ENCODE data around the gene COBL. TPM values are rescaled to one million over a fixed set of nuclear protein-coding genes. Genes with fewer than 3 reads are reported as not detected.

COBL gene
- total RNA-seq, 6 experiments from 2014 or later, result not detected

- no peak overlapping the region for H3K27ac Mint-ChIP-seq
- H3K27me3 Mint-ChIP-seq (ENCODE audit: insufficient read depth), result peaks cover 33% of the 10 kb centered on the region
- H3K36me3 Mint-ChIP-seq (ENCODE audit: low read depth), result no peaks in the 10 kb centered on the region
- H3K4me1 Mint-ChIP-seq (ENCODE audit: low read depth), result no peaks in the 10 kb centered on the region
- TF ChIP-seq, protein P1, sequence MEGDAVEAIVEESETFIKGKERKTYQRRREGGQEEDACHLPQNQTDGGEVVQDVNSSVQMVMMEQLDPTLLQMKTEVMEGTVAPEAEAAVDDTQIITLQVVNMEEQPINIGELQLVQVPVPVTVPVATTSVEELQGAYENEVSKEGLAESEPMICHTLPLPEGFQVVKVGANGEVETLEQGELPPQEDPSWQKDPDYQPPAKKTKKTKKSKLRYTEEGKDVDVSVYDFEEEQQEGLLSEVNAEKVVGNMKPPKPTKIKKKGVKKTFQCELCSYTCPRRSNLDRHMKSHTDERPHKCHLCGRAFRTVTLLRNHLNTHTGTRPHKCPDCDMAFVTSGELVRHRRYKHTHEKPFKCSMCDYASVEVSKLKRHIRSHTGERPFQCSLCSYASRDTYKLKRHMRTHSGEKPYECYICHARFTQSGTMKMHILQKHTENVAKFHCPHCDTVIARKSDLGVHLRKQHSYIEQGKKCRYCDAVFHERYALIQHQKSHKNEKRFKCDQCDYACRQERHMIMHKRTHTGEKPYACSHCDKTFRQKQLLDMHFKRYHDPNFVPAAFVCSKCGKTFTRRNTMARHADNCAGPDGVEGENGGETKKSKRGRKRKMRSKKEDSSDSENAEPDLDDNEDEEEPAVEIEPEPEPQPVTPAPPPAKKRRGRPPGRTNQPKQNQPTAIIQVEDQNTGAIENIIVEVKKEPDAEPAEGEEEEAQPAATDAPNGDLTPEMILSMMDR (IDR thresholded peaks at IDR 0.05), result no peak
- no peaks in the 10 kb centered on the region for H3K9me3 Mint-ChIP-seq
- H3K4me3 Mint-ChIP-seq, result no peak overlapping the region
- DNase-seq, result no peak
Measured at GRCh38 chr7:51085034-51085692, 231.4 kb downstream of the COBL start.

DNA sequence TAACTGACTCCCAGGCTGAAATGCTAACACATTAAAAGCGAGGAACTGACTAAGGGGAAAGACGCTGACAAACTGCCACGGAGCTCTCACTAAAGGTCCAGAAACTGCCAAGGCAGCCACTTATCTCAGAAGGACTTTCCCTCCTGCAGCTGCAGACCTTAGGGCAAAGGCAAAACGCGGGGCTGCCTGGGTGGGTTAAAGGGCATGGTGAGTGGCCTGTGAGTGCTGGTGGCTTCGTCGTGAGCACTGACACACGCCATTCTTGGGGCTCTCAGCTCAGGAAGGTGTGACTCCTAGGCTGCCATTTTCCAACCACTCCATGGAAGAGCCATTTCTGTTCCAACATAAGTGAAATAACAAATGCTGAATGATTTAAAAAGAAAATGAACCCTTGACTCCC lies 232.5 kb downstream of the COBL start:
- H3K9me3 Mint-ChIP-seq, result no peaks in the 10 kb centered on the region

DNA sequence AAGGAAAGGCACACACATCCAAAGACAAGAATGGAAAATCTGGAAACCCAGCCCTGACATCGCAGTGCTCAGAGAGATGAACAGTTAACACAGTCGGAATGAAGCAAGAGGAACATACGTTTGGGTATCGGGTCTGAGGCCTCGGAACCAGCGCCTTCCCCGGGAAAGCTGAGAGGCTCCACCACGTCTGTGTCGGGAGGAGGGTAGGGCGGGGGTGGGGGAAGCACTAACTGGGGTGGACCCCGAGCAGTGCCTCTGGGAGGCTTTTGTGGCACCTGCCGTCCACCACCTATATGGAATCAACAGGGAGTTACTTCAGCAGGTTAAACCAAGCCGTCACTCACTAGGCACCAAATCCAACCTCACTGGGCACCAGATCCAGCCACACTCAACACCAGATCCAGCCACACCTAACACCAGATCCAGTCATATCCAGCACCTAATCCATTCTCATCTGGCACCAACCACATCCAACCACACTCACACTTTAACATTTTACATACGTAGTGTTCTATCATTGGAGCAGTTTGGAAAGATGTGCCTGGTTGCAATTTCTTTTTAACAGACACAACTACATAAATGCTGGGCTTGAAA lies 233.6 kb downstream of the COBL start:
- Mint-ChIP-seq H3K27ac (no peak overlapping the region), H3K4me1 (ENCODE audit: low read depth) (no peaks in the 10 kb centered on the region), H3K9me3 (no peaks in the 10 kb centered on the region), H3K27me3 (ENCODE audit: insufficient read depth) (peaks cover 42% of the 10 kb centered on the region), H3K36me3 (ENCODE audit: low read depth) (no peaks in the 10 kb centered on the region), H3K4me3 (no peak overlapping the region)
- DNase-seq, result no peak
- TF ChIP-seq, protein P1 (IDR thresholded peaks at IDR 0.05), result no peak

More for the DNA sequence above, 232.5 kb downstream of the COBL start:
- no peak for DNase-seq
- no peaks in the 10 kb centered on the region for H3K36me3 Mint-ChIP-seq (ENCODE audit: low read depth)
- H3K27ac Mint-ChIP-seq, result no peak overlapping the region
- H3K4me1 Mint-ChIP-seq (ENCODE audit: low read depth), result no peaks in the 10 kb centered on the region
- peaks cover 35% of the 10 kb centered on the region for H3K27me3 Mint-ChIP-seq (ENCODE audit: insufficient read depth)
- no peak overlapping the region for H3K4me3 Mint-ChIP-seq
- TF ChIP-seq, protein P1 (IDR thresholded peaks at IDR 0.05), result no peak

- no peak for DNase-seq
- Mint-ChIP-seq H3K36me3 (ENCODE audit: low read depth) (no peaks in the 10 kb centered on the region), H3K4me1 (ENCODE audit: low read depth) (no peaks in the 10 kb centered on the region), H3K27ac (no peak overlapping the region), H3K27me3 (ENCODE audit: insufficient read depth) (peaks cover 41% of the 10 kb centered on the region), H3K4me3 (no peak overlapping the region), H3K9me3 (no peaks in the 10 kb centered on the region)
- TF ChIP-seq, protein P1 (IDR thresholded peaks at IDR 0.05), result no peak
Measured at GRCh38 chr7:51082096-51082840, 234.3 kb downstream of the COBL start.

DNA sequence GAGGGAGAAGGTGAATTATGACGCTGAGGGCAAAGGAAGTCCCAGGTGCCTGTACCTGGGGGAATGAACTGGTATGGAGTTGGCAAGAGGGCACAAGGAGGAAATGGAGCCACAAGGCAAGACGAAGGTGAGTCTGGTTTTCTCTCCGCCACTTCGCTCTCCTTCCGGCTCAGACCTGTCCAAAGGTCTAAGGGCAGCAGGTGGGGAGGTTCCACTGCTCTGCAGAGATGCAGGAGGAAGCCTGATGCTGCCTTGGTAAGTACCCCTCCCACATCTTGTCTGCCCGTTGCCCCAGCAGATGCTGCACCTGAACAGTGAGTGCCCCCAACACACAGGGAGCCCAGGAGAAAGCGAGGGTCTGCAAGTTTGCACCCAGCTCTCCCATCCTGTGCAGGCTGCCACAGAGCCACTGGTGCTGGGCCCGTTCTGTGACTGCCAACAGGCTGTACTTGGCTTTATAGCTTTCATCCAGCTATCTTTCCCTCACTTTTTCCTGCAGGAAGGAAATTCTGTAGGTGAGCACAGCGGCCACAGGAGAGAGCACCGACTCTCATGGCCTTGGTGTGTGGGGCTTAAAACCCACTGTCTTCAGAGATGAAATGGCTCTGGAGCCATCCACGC lies 235.2 kb downstream of the COBL start:
- no peak for DNase-seq
- H3K36me3 Mint-ChIP-seq (ENCODE audit: low read depth), result no peaks in the 10 kb centered on the region
- H3K4me3 Mint-ChIP-seq, result no peak overlapping the region
- H3K27me3 Mint-ChIP-seq (ENCODE audit: insufficient read depth), result peaks cover 36% of the 10 kb centered on the region
- H3K9me3 Mint-ChIP-seq, result no peaks in the 10 kb centered on the region
- H3K27ac Mint-ChIP-seq, result no peak overlapping the region
- no peaks in the 10 kb centered on the region for H3K4me1 Mint-ChIP-seq (ENCODE audit: low read depth)
- TF ChIP-seq, protein P1 (IDR thresholded peaks at IDR 0.05), result no peak

All from HFFc6 (cell line).